ENCODE data around the gene TEX36. TPM values are rescaled to one million over a fixed set of nuclear protein-coding genes. Genes with fewer than 3 reads are reported as not detected.

TEX36 gene
- total RNA-seq, 2 donors from 2014 or later = not detected

GRCh38 chr10:125606414-125607010 is 76.5 kb downstream of the TEX36 start:
- Histone ChIP-seq H3K36me3 (no peaks in the 10 kb centered on the region), H3K4me3 (no peak overlapping the region), H3K27ac (no peak overlapping the region), H3K27me3 (replicated peaks; ENCODE audit: insufficient read depth) (no peaks in the 10 kb centered on the region), H3K9me3 (no peaks in the 10 kb centered on the region), H3K4me1 (replicated peaks) (no peaks in the 10 kb centered on the region)
- no peak for DNase-seq (ENCODE audit: low spot score)
- intact Hi-C loops (cut with DNase I) = loop anchor here (10.0 kb wide), 1 partner anchor 162 kb away; no protein-coding TSS in a partner anchor
- no peak for TF ChIP-seq CTCF (IDR thresholded peaks at IDR 0.05)
- TF ChIP-seq POLR2A (IDR thresholded peaks at IDR 0.05) = no peak
- TF ChIP-seq POLR2AphosphoS5 (IDR thresholded peaks at IDR 0.05) = no peak
- 70% methylated on average over 9 of the region's 9 CpGs for WGBS

Other genes starting within 250 kb of the TEX36 start
- gene EDRF1, start 36.5 kb upstream of the TEX36 start, total RNA-seq = 10 to 100 TPM; 18.9 to 49.6 TPM
- not detected for gene MMP21, start 92.7 kb upstream of the TEX36 start, total RNA-seq
- gene UROS, start 140.1 kb upstream of the TEX36 start, total RNA-seq = 10 to 100 TPM; 45.0 to 49.0 TPM
- 10 to 100 TPM; 38.9 to 43.4 TPM for gene BCCIP, start 140.4 kb upstream of the TEX36 start, total RNA-seq
- gene DHX32, start 198.1 kb upstream of the TEX36 start, total RNA-seq = 10 to 100 TPM; 39.3 to 53.5 TPM
- gene FANK1, start 213.4 kb upstream of the TEX36 start, total RNA-seq = 1 to 10 TPM; 2.6 to 7.9 TPM